T-cell (primary cell): ENCODE measurements around the gene SLC45A1. TPM values are rescaled to one million over a fixed set of nuclear protein-coding genes. Genes with fewer than 3 reads are reported as not detected.

Source experiments
- ATAC-seq, 4 experiments: fragments of 200-7000 bp in 3 of 4; fragments of 150-1000 bp in 1 of 4; cut with Tn5 transposase; replicated peaks in 1 of 4; 1 replicate in 3 of 4; 2 replicates in 1 of 4; pipeline ENCODE4 v1.10.0; 2021; ENCODE audit warnings: moderate library complexity in 3 of 4, mild to moderate bottlenecking in 2 of 4, moderate number of reproducible peaks in 1 of 4
- CTCF ChIA-PET, 2 donors: fragments of 300-600 bp; sonication (Branson Sonifier 250); formaldehyde crosslinking; loops; one replicate each; lab custom pipeline; 2022; ENCODE audit warnings: antibody characterized with exemption in 2 of 2; lab: Charles Lee
- POLR2A ChIA-PET, 2 donors: fragments of 300-600 bp; sonication (Branson Sonifier 250); formaldehyde crosslinking; loops; one replicate each; lab custom pipeline; 2022; ENCODE audit warnings: antibody characterized with exemption in 2 of 2; lab: Charles Lee
- DNase-seq, 35 experiments: peaks; one replicate each; pipeline versions ENCODE4 v3.0.0 to v3.0.0-alpha.2; 2013 to 2023
- H3K27ac ChIP-seq: one replicate; pipeline ENCODE4 v1.5.1; 2013; ENCODE audit warnings: low read length
- H3K27me3 ChIP-seq, 2 experiments: replicated peaks in 1 of 2; 1 replicate in 1 of 2; 2 replicates in 1 of 2; pipeline versions ENCODE4 v1.6.1 to v1.7.0; 2013; ENCODE audit warnings: low read length in 1 of 2, mixed read lengths in 1 of 2; ENCODE audit not compliant: control insufficient read depth in 2 of 2, insufficient read depth in 2 of 2; ENCODE audit errors: extremely low read depth in 1 of 2
- H3K36me3 ChIP-seq, 2 donors: 1 replicate in 1 of 2; 2 replicates in 1 of 2; pipeline versions ENCODE4 v1.6.1 to v1.7.0; 2013; ENCODE audit warnings: low read length in 1 of 2; ENCODE audit not compliant: control insufficient read depth in 2 of 2, insufficient read depth in 1 of 2; ENCODE audit errors: extremely low read depth in 1 of 2
- H3K4me1 ChIP-seq, 2 experiments: 1 replicate in 1 of 2; 2 replicates in 1 of 2; pipeline versions ENCODE4 v1.6.1 to v1.7.0; 2013; ENCODE audit warnings: low read length in 2 of 2, mixed read lengths in 1 of 2; ENCODE audit not compliant: insufficient read depth in 2 of 2, control insufficient read depth in 1 of 2; ENCODE audit errors: extremely low read depth in 1 of 2
- H3K4me3 ChIP-seq, 2 donors: 1 replicate in 1 of 2; 2 replicates in 1 of 2; pipeline versions ENCODE4 v1.5.1 to v1.7.0; 2013; ENCODE audit warnings: mild to moderate bottlenecking in 2 of 2, low read length in 1 of 2, moderate library complexity in 1 of 2; ENCODE audit not compliant: control insufficient read depth in 1 of 2; ENCODE audit errors: extremely low read depth in 1 of 2
- H3K9me3 ChIP-seq: 2 replicates; pipeline ENCODE4 v1.7.0; 2013
- H3K27ac Mint-ChIP-seq, 2 donors: one replicate each; pipeline ENCODE4 v1.8.0; 2020 to 2021; ENCODE audit warnings: mild to moderate bottlenecking in 2 of 2, mixed read lengths in 2 of 2
- H3K27me3 Mint-ChIP-seq, 2 donors: one replicate each; pipeline ENCODE4 v1.8.0; 2021 to 2022; ENCODE audit warnings: mixed read lengths in 2 of 2
- H3K36me3 Mint-ChIP-seq: one replicate; pipeline ENCODE4 v1.8.0; 2021; ENCODE audit warnings: mixed read lengths
- H3K4me1 Mint-ChIP-seq, 3 donors: one replicate each; pipeline ENCODE4 v1.8.0; 2020 to 2022; ENCODE audit warnings: mixed read lengths in 3 of 3, mild to moderate bottlenecking in 1 of 3
- H3K4me3 Mint-ChIP-seq, 3 donors: one replicate each; pipeline ENCODE4 v1.8.0; 2020 to 2022; ENCODE audit warnings: mild to moderate bottlenecking in 3 of 3, mixed read lengths in 3 of 3, moderate library complexity in 3 of 3
- H3K9me3 Mint-ChIP-seq, 3 donors: one replicate each; pipeline ENCODE4 v1.8.0; 2020 to 2022; ENCODE audit warnings: mixed read lengths in 3 of 3
- WGBS: methylation state at CpG from one replicate; pipeline ENCODE4 v1.1.5; 2013; ENCODE audit warnings: missing lambda C conversion rate; ENCODE audit not compliant: insufficient coverage; 5-methylcytosine and 5-hydroxymethylcytosine counted together
- total RNA-seq, 35 experiments: library from RNA in 6 of 35; stranded (reverse) in 6 of 35; fragments of 120-200 nt in 1 of 35; gene quantifications; one replicate each; pipeline versions ENCODE4 v1.2.1 to v1.2.4 and lab custom pipeline; 2013 to 2026

SLC45A1 gene
- total RNA-seq, 5 donors from 2014 or later (not counting 1 experiment from before 2014, with no cell fraction given), result 0.58 to 1.4 (median 1.2) TPM

- ChIA-PET POLR2A (no interaction called here), CTCF (no interaction called here)
- H3K9me3 Mint-ChIP-seq, result no peaks in the 10 kb centered on the region
- H3K27me3 ChIP-seq, result no peaks in the 10 kb centered on the region
- WGBS, result 98% methylated on average over 17 of the region's 24 CpGs
- H3K4me1 Mint-ChIP-seq, result peaks cover 29 to 35% (median 34%) of the 10 kb centered on the region in 3 donors
- ATAC-seq (no peak), DNase-seq (no peak)
- peaks cover 30% of the 10 kb centered on the region for H3K36me3 Mint-ChIP-seq
- H3K4me3 Mint-ChIP-seq, result no peak overlapping the region
- peaks cover 20 to 66% of the 10 kb centered on the region in 2 donors for H3K36me3 ChIP-seq
- no peak overlapping the region for H3K27ac ChIP-seq
- no peak overlapping the region for H3K27ac Mint-ChIP-seq
- H3K4me3 ChIP-seq, result no peak overlapping the region
- H3K27me3 Mint-ChIP-seq, result no peaks in the 10 kb centered on the region
- no peaks in the 10 kb centered on the region for H3K9me3 ChIP-seq
- H3K4me1 ChIP-seq, result no peaks in the 10 kb centered on the region
These were observed 47.9 kb downstream of the SLC45A1 start for GRCh38 chr1:8365661-8366362.

GRCh38 chr1:8367571-8368194 lies 49.8 kb downstream of the SLC45A1 start:
- ChIA-PET POLR2A (interaction anchor here (0.7 kb wide), 2 partner anchors 51 to 60 kb away, joined by 3 to 7 read pairs; no protein-coding TSS in a partner anchor), CTCF (interaction anchor here in 1 of 2 donors (0.6 kb wide), 1 partner anchor 286 kb away, joined by 3 read pairs; no protein-coding TSS in a partner anchor)
- DNase-seq (no peak), ATAC-seq (no peak)
- H3K27me3 ChIP-seq, result no peaks in the 10 kb centered on the region
- no peaks in the 10 kb centered on the region for H3K9me3 ChIP-seq
- H3K4me1 Mint-ChIP-seq, result peaks cover 46 to 51% (median 47%) of the 10 kb centered on the region in 3 donors
- H3K4me3 Mint-ChIP-seq, result no peak overlapping the region
- peaks cover 0 to 4% of the 10 kb centered on the region in 2 experiments for H3K4me1 ChIP-seq
- H3K9me3 Mint-ChIP-seq, result no peaks in the 10 kb centered on the region
- H3K4me3 ChIP-seq, result no peak overlapping the region
- no peaks in the 10 kb centered on the region for H3K27me3 Mint-ChIP-seq
- H3K27ac Mint-ChIP-seq, result peak overlapping the region in 1 of 2 donors; percentile 31
- peaks cover 22% of the 10 kb centered on the region for H3K36me3 Mint-ChIP-seq
- H3K27ac ChIP-seq, result no peak overlapping the region
- H3K36me3 ChIP-seq, result peaks cover 8 to 58% of the 10 kb centered on the region in 2 donors
- 98% methylated on average over 5 of the region's 8 CpGs for WGBS

GRCh38 chr1:8368956-8369639 lies 51.2 kb downstream of the SLC45A1 start:
- ChIA-PET POLR2A (interaction anchor here in 1 of 2 donors (0.6 kb wide), 1 partner anchor 10 kb away, joined by 3 read pairs; no protein-coding TSS in a partner anchor), CTCF (no interaction called here)
- ATAC-seq (no peak), DNase-seq (no peak)
- H3K4me1 Mint-ChIP-seq, result peaks cover 50 to 64% (median 55%) of the 10 kb centered on the region in 3 donors
- Histone ChIP-seq H3K4me1 (peaks cover 0 to 11% of the 10 kb centered on the region in 2 experiments), H3K4me3 (no peak overlapping the region), H3K9me3 (no peaks in the 10 kb centered on the region), H3K27ac (no peak overlapping the region), H3K27me3 (no peaks in the 10 kb centered on the region), H3K36me3 (peaks cover 8 to 50% of the 10 kb centered on the region in 2 donors)
- 0% methylated on average over 1 of the region's 5 CpGs for WGBS
- peaks cover 19% of the 10 kb centered on the region for H3K36me3 Mint-ChIP-seq
- H3K9me3 Mint-ChIP-seq, result no peaks in the 10 kb centered on the region
- peak overlapping the region in 1 of 2 donors; percentile 71 for H3K27ac Mint-ChIP-seq
- H3K27me3 Mint-ChIP-seq, result no peaks in the 10 kb centered on the region
- H3K4me3 Mint-ChIP-seq, result no peak overlapping the region

GRCh38 chr1:8370046-8370881 lies 52.4 kb downstream of the SLC45A1 start:
- no peak overlapping the region for H3K27ac ChIP-seq
- no peak for ATAC-seq
- no peaks in the 10 kb centered on the region for H3K9me3 ChIP-seq
- peaks cover 61 to 75% (median 64%) of the 10 kb centered on the region in 3 donors for H3K4me1 Mint-ChIP-seq
- no peaks in the 10 kb centered on the region for H3K27me3 Mint-ChIP-seq
- H3K36me3 Mint-ChIP-seq, result peaks cover 12% of the 10 kb centered on the region
- no peaks in the 10 kb centered on the region for H3K9me3 Mint-ChIP-seq
- ChIA-PET POLR2A (no interaction called here), CTCF (interaction anchor here (0.5 to 0.6 kb wide), 3 partner anchors 345 to 613 kb away, joined by 3 read pairs; no protein-coding TSS in a partner anchor)
- peaks cover 0 to 14% of the 10 kb centered on the region in 2 experiments for H3K4me1 ChIP-seq
- WGBS, result 97% methylated on average over 5 of the region's 14 CpGs
- H3K27me3 ChIP-seq, result no peaks in the 10 kb centered on the region
- DNase-seq, result no peak
- no peak overlapping the region for H3K4me3 Mint-ChIP-seq
- H3K4me3 ChIP-seq, result no peak overlapping the region
- H3K36me3 ChIP-seq, result peaks cover 11 to 44% of the 10 kb centered on the region in 2 donors
- H3K27ac Mint-ChIP-seq, result no peak overlapping the region

- Mint-ChIP-seq H3K9me3 (no peaks in the 10 kb centered on the region), H3K27ac (peak overlapping the region in 1 of 2 donors; percentile 45), H3K27me3 (no peaks in the 10 kb centered on the region), H3K36me3 (peaks cover 8% of the 10 kb centered on the region), H3K4me1 (peaks cover 64 to 78% (median 66%) of the 10 kb centered on the region in 3 donors), H3K4me3 (no peak overlapping the region)
- Histone ChIP-seq H3K9me3 (no peaks in the 10 kb centered on the region), H3K36me3 (peaks cover 11 to 38% of the 10 kb centered on the region in 2 donors), H3K4me1 (peaks cover 0 to 14% of the 10 kb centered on the region in 2 experiments), H3K27ac (no peak overlapping the region), H3K4me3 (no peak overlapping the region), H3K27me3 (no peaks in the 10 kb centered on the region)
- WGBS, result 100% methylated on average over 1 of the region's 5 CpGs
- ChIA-PET CTCF (interaction anchor here (0.5 to 0.6 kb wide), 2 partner anchors 345 to 389 kb away, joined by 3 read pairs; no protein-coding TSS in a partner anchor), POLR2A (no interaction called here)
- no peak for DNase-seq
- no peak for ATAC-seq
These were observed 53.0 kb downstream of the SLC45A1 start for GRCh38 chr1:8370905-8371315.
